NCI-H82 treated with DMSO at 0.1 percent for 48 hours (cell line): ENCODE measurements around the gene EDEM2.
"Not testable (repeated sequence)": the region's sequence is repeated elsewhere in the genome, so short reads cannot be mapped to it uniquely, and the experiment has no call there.

ENCODE experiments used
- DNase-seq: peaks from one replicate; lab custom pipeline; 2025; ENCODE audit not compliant: unreplicated experiment; lab: John Stamatoyannopoulos, UW

The EDEM2 gene

DNA sequence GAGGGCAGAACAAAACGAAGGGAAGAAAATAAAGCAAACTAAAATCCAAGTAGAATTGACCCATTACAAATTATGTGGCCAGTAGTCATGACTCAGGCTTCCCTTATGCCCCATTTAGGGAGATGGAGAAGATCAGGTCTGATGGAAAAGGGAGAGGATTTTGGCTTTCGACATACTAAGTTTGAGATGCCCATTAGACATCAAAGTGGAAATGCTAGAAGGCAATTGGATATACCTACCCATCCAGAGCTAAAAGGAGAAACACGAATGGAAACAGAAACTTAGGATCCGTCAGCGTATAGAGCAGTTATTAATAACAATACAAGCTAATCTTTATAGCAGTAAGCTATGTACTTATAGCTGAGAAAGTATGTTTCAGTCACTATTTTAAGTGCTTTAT, 59.3 kb downstream of the EDEM2 start:
- DNase-seq: no peak

DNA sequence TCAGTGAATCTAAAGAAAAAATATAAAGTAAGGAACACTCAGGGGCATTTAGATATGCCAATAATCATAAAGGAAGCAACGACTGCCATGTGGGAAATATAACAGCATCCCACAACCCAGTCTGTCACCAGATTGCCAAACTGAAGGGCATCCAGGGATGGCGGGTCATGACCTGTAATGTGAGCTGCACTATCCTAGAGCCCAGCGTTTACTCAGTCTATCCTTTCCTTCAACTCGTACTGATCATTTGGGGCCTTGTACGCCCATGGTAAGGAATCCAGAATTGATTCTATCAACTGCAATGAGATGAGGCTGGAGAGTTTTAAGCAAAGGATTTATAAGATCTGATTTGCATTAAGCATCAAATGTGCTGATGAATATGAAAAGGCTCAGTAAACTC, 59.8 kb downstream of the EDEM2 start:
- no peak for DNase-seq

DNA sequence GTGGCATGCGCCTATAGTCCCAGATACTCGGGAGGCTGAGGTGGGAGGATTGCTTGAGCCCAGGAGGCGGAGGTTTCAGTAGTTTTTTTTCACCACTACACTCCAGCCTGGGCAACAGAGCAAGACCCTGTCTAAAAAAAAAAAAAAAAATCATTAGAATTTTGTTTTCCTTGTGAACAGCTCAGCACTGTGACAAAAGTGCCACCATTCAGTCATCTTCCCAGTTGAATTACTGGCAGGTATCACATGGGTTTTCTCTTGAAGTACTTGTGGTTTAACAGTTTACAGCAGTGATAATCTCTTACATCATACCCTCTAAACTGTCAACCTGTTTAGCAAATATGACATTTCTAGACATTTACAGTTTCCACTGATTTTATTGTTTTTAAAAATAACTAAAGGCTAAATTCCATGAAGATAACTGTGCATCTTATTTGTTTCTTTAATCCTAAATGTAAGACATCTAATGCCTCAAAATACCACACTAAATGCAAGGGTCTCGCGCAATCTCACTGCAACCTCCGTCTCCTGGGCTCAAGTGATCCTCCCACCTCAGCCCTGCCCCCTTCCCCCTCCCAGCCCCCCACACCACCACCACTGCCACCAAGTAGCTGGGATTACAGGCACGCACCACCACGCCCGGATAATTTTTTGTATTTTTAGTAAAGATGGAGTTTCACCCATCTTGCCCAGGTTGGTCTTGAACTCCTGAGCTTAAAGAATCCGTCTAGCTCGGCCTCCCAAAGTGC, 61.5 kb downstream of the EDEM2 start:
- no peak for DNase-seq

DNA sequence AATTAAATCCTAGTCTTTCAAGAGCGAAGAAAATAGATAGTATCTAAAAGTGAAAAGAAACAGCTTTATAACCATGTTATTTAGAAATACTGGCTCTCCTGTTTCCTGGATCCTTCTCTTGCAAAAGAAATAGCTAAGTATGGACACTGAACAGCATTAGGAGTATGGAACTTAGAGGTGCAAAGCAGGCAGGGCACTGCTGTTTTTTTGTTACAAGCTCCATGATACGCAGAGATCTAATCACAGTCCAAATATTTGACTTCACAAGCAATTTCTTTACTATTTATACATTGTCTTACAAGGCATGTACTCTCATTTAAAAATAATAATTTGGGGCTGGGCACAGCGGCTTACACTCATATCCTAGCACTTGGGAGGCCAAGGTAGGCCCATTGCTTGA, 62.1 kb downstream of the EDEM2 start:
- DNase-seq: no peak

DNA sequence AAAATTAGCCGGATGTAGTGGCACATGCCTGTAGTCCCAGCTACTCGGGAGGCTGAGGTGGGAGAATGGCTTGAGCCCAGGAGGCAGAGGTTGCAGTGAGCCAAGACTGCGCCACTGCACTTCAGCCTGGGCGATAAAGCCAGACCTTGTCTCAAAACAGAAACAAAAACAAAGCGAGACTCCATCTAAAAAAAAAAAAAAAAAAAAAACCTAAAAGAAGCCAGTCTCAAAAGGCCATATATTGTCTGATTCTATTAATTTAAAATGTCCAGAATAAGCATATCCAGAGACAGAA, 66.8 kb downstream of the EDEM2 start:
- not testable (repeated sequence) for DNase-seq

DNA sequence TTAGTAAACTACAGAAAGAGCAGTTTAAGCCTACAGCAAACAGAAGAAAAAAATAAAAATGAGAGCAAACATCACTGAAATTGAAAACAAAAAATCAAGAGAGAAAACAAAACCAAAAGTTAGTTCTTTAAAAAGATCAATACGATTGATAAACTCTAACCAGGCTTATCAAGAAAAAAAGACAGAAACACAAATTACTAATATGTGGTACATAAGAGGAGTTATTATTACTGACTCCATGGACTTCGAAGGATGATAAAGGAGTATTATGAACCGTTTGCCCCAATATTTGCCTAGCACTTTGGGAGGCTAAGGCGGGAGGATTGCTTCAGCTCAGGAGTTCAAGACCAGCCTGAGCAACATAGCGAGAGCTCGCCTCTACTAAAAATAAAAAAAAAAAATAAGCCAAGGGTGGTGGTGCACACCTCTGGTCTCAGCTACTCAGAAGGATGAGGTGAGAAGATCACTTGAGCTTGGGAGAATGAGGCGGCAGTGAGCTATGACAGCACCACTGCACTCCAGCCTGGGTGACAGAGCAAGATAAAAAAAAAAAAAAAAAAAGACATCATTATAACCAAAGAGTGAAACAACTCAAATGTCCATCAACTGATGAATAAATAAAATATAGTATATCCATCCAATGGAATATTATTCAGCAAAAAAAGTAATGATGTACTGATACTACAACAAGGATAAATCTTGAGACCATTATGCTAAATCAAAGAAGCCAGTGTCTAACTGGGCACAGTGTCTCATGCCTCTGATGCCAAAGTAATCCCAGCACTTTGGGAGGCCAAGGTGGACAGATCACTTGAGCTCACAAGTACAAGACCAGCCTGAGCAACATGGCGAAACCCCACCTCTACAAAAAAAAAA, 67.4 kb downstream of the EDEM2 start:
- DNase-seq: no peak

DNA sequence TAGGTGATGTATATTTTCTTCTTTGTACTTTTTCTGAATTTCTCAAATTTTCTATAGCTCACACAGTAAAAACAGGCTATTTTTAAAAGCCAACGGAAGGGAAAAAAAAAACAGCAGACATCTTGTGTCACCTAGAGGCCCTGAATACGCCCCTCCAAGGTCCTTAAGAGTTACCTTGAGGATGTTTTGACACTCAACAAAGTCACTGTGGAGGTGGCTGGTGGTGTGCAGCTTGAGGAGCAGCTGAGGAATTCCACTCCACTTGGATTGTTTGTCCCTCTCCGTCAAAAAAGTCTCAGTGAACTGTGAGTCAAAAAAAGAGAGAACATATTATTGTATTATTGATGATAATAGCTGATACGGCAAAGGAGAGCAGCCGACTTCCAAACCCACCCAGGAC, 69.3 kb downstream of the EDEM2 start:
- DNase-seq: no peak

DNA sequence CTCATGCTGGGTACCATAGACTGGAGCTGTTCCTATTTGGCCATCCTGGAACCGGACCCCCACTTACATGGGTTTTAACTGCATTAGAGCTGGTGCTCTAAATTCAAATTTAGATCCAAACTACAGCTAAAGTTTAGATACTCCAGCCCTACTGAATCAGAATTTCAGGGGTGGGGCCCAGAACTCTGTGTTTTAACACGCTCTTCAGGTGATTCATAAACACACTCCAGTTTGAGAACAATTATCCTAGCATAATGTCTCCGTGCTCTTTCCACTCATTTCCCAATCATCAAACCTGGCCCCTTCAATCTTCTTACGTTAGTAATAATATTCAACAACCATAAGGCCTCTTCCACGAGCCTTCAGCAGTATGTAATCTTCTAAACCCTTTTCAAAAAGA, 69.8 kb downstream of the EDEM2 start:
- no peak for DNase-seq

DNA sequence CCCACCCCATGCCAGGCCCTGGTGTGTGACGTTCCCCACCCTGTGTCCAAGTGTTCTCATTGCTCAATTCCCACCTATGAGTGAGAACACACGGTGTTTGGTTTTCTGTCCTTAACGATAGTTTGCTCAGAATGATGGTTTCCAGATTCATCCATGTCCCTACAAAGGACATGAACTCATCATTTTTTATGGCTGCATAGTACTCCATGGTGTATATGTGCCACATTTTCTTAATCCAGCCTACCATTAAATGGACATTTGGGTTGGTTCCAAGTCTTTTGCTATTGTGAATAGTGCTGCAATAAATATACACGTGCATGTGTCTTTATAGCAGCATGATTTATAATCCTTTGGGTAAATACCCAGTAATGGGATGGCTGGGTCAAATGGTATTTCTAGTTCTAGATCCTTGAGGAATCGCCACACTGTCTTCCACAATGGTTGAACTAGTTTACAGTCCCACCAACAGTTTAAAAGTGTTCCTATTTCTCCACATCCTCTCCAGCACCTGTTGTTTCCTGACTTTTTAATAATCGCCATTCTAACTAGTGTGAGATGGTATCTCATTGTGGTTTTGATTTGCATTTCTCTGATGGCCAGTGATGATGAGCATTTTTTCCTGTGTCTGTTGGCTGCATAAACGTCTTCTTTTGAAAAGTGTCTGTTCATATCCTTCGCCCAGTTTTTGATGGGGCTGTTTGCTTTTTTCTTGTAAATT, 75.5 kb downstream of the EDEM2 start:
- not testable (repeated sequence) for DNase-seq

DNA sequence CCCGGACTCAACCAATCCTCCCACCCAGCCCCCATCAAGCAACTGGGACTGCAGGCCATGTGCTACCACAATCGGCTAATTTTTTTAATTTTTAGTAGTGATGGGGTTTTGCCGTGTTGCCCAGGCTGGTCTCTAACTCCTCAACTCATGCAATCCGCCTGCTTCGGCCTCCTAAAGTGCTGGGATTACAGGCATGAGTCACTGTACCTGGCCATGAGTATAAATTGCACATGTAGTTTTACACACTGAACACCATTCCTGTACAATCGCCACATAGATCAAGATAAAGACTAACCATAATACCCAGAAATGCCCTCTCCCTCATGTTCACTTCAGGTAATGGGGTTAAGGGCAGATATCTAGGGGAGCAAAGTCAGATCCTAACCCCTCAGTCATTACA, 80.9 kb downstream of the EDEM2 start:
- no peak for DNase-seq
